LNCaP clone FGC (cell line): ENCODE data around the gene MBLAC1.

ENCODE experiments used
- DNase-seq: peaks from one replicate; pipeline ENCODE4 v3.0.0-alpha.2; 2011; ENCODE audit warnings: low read depth
- H3K4me3 ChIP-seq: 2 replicates; pipeline ENCODE4 v1.5.1; 2011; ENCODE audit warnings: mild to moderate bottlenecking, low read depth, low read length, control low read depth
- CTCF ChIP-seq: IDR thresholded peaks from 2 replicates; pipeline ENCODE4 v1.5.1; 2012; ENCODE audit warnings: mild to moderate bottlenecking; ENCODE audit not compliant: control insufficient read depth, insufficient read depth; ENCODE audit errors: extremely low read depth

The MBLAC1 gene

GRCh38 chr7:100160067-100160466 lies 33.3 kb downstream of the MBLAC1 start:
- H3K4me3 ChIP-seq = no peak overlapping the region
- TF ChIP-seq CTCF = no peak
- DNase-seq = no peak

GRCh38 chr7:100163006-100163531 lies 36.3 kb downstream of the MBLAC1 start:
- no peak for DNase-seq
- H3K4me3 ChIP-seq = no peak overlapping the region
- TF ChIP-seq CTCF = no peak

GRCh38 chr7:100163871-100164270 lies 37.1 kb downstream of the MBLAC1 start:
- no peak for TF ChIP-seq CTCF
- DNase-seq = no peak
- no peak overlapping the region for H3K4me3 ChIP-seq

GRCh38 chr7:100166317-100166940 lies 39.7 kb downstream of the MBLAC1 start:
- TF ChIP-seq CTCF = no peak
- H3K4me3 ChIP-seq = no peak overlapping the region
- DNase-seq = no peak

GRCh38 chr7:100166970-100167911 lies 40.5 kb downstream of the MBLAC1 start:
- DNase-seq = no peak
- no peak for TF ChIP-seq CTCF
- H3K4me3 ChIP-seq = no peak overlapping the region

GRCh38 chr7:100167912-100168323 lies 41.2 kb downstream of the MBLAC1 start:
- no peak for TF ChIP-seq CTCF
- no peak overlapping the region for H3K4me3 ChIP-seq
- no peak for DNase-seq
